ENCODE data around the gene GNPDA1. TPM values are rescaled to one million over a fixed set of nuclear protein-coding genes. Genes with fewer than 3 reads are reported as not detected.
"Not testable (repeated sequence)": the region's sequence is repeated elsewhere in the genome, so short reads cannot be mapped to it uniquely, and the experiment has no call there.

GNPDA1 gene
- total RNA-seq, 4 donors from 2014 or later, result 14.9 to 31.9 (median 23.5) TPM

DNA sequence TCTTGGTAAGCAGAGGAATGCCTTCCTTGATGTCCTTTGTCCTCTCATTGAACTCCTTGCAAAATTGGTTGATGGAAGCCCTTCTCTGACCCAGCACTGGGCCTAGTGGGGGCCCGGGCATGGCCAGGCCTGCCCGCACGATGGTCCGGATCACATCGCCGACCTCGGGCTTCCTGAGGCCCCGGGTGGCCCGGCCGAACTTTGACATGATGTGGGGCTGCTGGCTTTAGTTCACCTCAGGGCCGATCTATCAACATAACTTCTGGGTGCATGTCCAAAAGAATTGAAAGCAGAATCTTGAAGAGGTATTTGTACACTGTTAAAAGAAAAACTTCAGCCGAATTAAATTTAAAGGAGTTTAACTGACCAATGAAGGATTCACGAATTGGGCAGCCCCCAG, 24.1 kb upstream of the GNPDA1 start:
- no peaks in the 10 kb centered on the region for H3K36me3 ChIP-seq
- TF ChIP-seq POLR2A (IDR thresholded peaks at IDR 0.05) (no peak), CTCF (IDR thresholded peaks at IDR 0.05) (no peak)
- no peak for DNase-seq
- no peak overlapping the region for H3K4me3 ChIP-seq
- no peak overlapping the region for H3K27ac ChIP-seq
- H3K9me3 ChIP-seq, result no peaks in the 10 kb centered on the region
- H3K27me3 ChIP-seq, result no peaks in the 10 kb centered on the region
- no peaks in the 10 kb centered on the region for H3K4me1 ChIP-seq

GRCh38 chr5:142034994-142035393, 22.2 kb upstream of the GNPDA1 start:
- H3K27me3 ChIP-seq, result no peaks in the 10 kb centered on the region
- no peak overlapping the region for H3K27ac ChIP-seq
- H3K36me3 ChIP-seq, result no peaks in the 10 kb centered on the region
- no peak for DNase-seq
- TF ChIP-seq POLR2A (IDR thresholded peaks at IDR 0.05) (no peak), CTCF (IDR thresholded peaks at IDR 0.05) (no peak)
- H3K4me1 ChIP-seq, result no peaks in the 10 kb centered on the region
- no peak overlapping the region for H3K4me3 ChIP-seq
- H3K9me3 ChIP-seq, result no peaks in the 10 kb centered on the region

GRCh38 chr5:142033632-142034567, 21.1 kb upstream of the GNPDA1 start:
- not testable (repeated sequence) for H3K9me3 ChIP-seq, H3K27me3 ChIP-seq, H3K36me3 ChIP-seq, H3K4me1 ChIP-seq, H3K4me3 ChIP-seq, H3K27ac ChIP-seq, DNase-seq

- Histone ChIP-seq H3K36me3 (no peaks in the 10 kb centered on the region), H3K9me3 (no peaks in the 10 kb centered on the region), H3K4me3 (no peak overlapping the region), H3K27ac (no peak overlapping the region), H3K4me1 (no peaks in the 10 kb centered on the region), H3K27me3 (no peaks in the 10 kb centered on the region)
- TF ChIP-seq POLR2A (IDR thresholded peaks at IDR 0.05) (no peak), CTCF (IDR thresholded peaks at IDR 0.05) (no peak)
- DNase-seq, result no peak
Measured at GRCh38 chr5:142032747-142033631, 20.2 kb upstream of the GNPDA1 start.

DNA sequence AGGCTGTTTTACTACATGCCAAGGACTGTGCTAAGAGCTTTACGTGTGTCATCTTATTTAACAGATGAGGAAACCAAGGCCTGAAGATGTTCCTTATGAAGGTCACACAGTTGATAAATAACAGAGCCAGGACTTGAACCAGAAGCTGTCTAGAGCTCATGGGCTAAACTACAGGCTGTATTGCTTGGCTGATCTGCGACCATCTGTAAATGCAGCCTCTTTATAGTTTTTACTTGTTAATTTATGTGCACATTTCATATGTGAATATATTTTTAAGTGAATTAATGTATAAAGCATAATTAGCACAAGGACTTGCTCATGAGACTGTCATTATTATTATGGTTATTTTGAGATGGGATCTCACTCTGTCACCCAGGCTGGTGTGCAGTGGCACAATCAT, 19.3 kb upstream of the GNPDA1 start:
- H3K4me3 ChIP-seq, result no peak overlapping the region
- no peaks in the 10 kb centered on the region for H3K4me1 ChIP-seq
- H3K27ac ChIP-seq, result no peak overlapping the region
- H3K36me3 ChIP-seq, result no peaks in the 10 kb centered on the region
- TF ChIP-seq CTCF (IDR thresholded peaks at IDR 0.05) (no peak), POLR2A (IDR thresholded peaks at IDR 0.05) (no peak)
- H3K9me3 ChIP-seq, result no peaks in the 10 kb centered on the region
- DNase-seq, result no peak
- no peaks in the 10 kb centered on the region for H3K27me3 ChIP-seq

DNA sequence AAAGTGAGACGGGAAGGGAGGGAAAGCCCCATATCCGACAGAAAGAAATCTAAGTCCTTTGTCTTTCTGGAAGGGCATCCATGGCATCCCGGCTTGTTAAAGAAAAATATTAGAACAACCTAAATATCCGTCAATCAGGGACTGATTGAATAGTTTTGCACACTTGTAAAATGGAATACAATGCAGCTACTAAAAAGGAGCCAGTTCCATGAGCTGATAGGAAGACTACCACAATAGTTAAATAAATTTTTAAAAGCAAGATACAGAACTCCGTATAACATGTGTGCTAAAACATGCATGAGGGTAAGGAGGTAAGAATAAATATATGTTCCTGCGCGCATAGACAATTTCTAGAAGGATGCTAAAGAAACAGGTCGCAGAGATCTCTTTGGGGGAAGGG, 12.8 kb upstream of the GNPDA1 start:
- DNase-seq, result no peak
- no peaks in the 10 kb centered on the region for H3K4me1 ChIP-seq
- H3K4me3 ChIP-seq, result no peak overlapping the region
- no peaks in the 10 kb centered on the region for H3K36me3 ChIP-seq
- no peaks in the 10 kb centered on the region for H3K27me3 ChIP-seq
- peak overlapping the region in 1 of 4 donors; percentile 79 for H3K27ac ChIP-seq
- TF ChIP-seq POLR2A (IDR thresholded peaks at IDR 0.05), result no peak
- TF ChIP-seq CTCF (IDR thresholded peaks at IDR 0.05), result no peak
- no peaks in the 10 kb centered on the region for H3K9me3 ChIP-seq
